ENCODE measurements around the gene QRICH1. TPM values are rescaled to one million over a fixed set of nuclear protein-coding genes. Genes with fewer than 3 reads are reported as not detected.

Gene QRICH1
- total RNA-seq, 1 experiment from 2014 or later = 151 TPM

DNA sequence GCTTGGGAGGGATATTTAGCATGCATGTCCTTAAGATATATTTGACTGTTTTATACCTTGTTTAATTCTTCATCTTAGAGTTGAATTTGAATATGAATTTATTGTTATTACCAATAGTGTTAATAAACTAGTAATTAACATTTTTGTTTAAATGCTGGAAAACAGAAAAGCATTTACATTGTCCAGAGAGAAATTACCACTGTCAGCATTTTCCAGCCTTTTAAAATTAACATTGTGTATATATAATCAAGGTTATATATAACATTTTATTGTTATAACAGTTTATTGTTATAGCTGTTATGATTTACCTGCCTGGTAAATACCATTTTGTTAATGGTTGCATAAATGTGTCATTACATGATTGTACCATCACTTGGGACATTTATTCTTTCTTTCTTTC is 111.9 kb downstream of the QRICH1 start:
- no peak overlapping the region for H4K5ac ChIP-seq (ENCODE audit: insufficient read length, low read depth, low read length)
- H2BK20ac ChIP-seq (ENCODE audit: low read depth, low read length, poor library complexity, severe bottlenecking) = no peak overlapping the region
- no peaks in the 10 kb centered on the region for H4K20me1 ChIP-seq (ENCODE audit: control insufficient read depth, insufficient read depth, insufficient read length)
- H2BK12ac ChIP-seq (ENCODE audit: insufficient read length, low read depth, low read length) = no peak overlapping the region
- DNase-seq = no peak
- no peak overlapping the region for H2BK15ac ChIP-seq (ENCODE audit: low read depth, low read length)
- H3K27me3 ChIP-seq (ENCODE audit: insufficient read depth, low read length) = no peaks in the 10 kb centered on the region
- H3K4me2 ChIP-seq (ENCODE audit: insufficient read depth, insufficient read length, low read length) = no peak overlapping the region
- H3K14ac ChIP-seq (ENCODE audit: insufficient read depth, low read length) = no peak overlapping the region
- Mint-ChIP-seq H3K36me3 (ENCODE audit: insufficient read depth in 1 of 3, low read depth in 3 of 3) (peaks cover 41 to 82% (median 58%) of the 10 kb centered on the region in 3 experiments), H3K4me1 (no peaks in the 10 kb centered on the region), H3K9me3 (no peaks in the 10 kb centered on the region), H3K27me3 (ENCODE audit: low read depth) (no peaks in the 10 kb centered on the region), H3K27ac (no peak overlapping the region), H3K4me3 (no peak overlapping the region)
- no peak overlapping the region for H3K9ac ChIP-seq (ENCODE audit: extremely low read depth, insufficient read length, low read length)
- H3K23ac ChIP-seq (ENCODE audit: insufficient read length, low read depth, low read length) = no peak overlapping the region
- H4K8ac ChIP-seq (replicated peaks; ENCODE audit: insufficient read length, low read depth, low read length) = no peak overlapping the region
- no peak overlapping the region for H4K91ac ChIP-seq (ENCODE audit: insufficient read length, low read depth, low read length)
- H3K18ac ChIP-seq (ENCODE audit: insufficient read length, low read depth, low read length) = no peak overlapping the region
- H2BK120ac ChIP-seq (ENCODE audit: low read depth, low read length, poor library complexity, severe bottlenecking) = no peak overlapping the region
- H3K79me1 ChIP-seq (ENCODE audit: insufficient read depth, low read depth, low read length, poor library complexity, severe bottlenecking) = no peaks in the 10 kb centered on the region
- no peak overlapping the region for H2AFZ ChIP-seq (ENCODE audit: low read length)
- no peaks in the 10 kb centered on the region for H3K9me3 ChIP-seq (ENCODE audit: control insufficient read depth, low read depth, low read length)
- no peak overlapping the region for H3K27ac ChIP-seq (ENCODE audit: insufficient read length, low read depth, low read length)
- TF ChIP-seq, protein P1, sequence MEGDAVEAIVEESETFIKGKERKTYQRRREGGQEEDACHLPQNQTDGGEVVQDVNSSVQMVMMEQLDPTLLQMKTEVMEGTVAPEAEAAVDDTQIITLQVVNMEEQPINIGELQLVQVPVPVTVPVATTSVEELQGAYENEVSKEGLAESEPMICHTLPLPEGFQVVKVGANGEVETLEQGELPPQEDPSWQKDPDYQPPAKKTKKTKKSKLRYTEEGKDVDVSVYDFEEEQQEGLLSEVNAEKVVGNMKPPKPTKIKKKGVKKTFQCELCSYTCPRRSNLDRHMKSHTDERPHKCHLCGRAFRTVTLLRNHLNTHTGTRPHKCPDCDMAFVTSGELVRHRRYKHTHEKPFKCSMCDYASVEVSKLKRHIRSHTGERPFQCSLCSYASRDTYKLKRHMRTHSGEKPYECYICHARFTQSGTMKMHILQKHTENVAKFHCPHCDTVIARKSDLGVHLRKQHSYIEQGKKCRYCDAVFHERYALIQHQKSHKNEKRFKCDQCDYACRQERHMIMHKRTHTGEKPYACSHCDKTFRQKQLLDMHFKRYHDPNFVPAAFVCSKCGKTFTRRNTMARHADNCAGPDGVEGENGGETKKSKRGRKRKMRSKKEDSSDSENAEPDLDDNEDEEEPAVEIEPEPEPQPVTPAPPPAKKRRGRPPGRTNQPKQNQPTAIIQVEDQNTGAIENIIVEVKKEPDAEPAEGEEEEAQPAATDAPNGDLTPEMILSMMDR (conservative IDR thresholded peaks at IDR 0.05) = no peak
- no peak overlapping the region for H2BK5ac ChIP-seq (ENCODE audit: insufficient read length, low read length)
- H3T11ph ChIP-seq (ENCODE audit: low read length) = no peak overlapping the region
- H3K79me2 ChIP-seq (ENCODE audit: insufficient read depth, low read length) = no peaks in the 10 kb centered on the region
- no peaks in the 10 kb centered on the region for H3K23me2 ChIP-seq (ENCODE audit: insufficient read length, low read depth, low read length, poor library complexity, severe bottlenecking)
- H2AK5ac ChIP-seq (ENCODE audit: insufficient read length, low read length) = no peak overlapping the region
- no peaks in the 10 kb centered on the region for H3K4me1 ChIP-seq (ENCODE audit: insufficient read depth, low read length)
- no peak overlapping the region for H3K56ac ChIP-seq (ENCODE audit: insufficient read length, low read depth, low read length)
- H3K4ac ChIP-seq (ENCODE audit: low read depth, low read length) = no peak overlapping the region
